Pancreas (tissue), 10 donors: Measurements from ENCODE around the gene SLC8A3. TPM values are rescaled to one million over a fixed set of nuclear protein-coding genes. Genes with fewer than 3 reads are reported as not detected.

ENCODE experiments used
- ATAC-seq, 4 donors: fragments of 200-7000 bp; cut with Tn5 transposase; one replicate each; pipeline versions ENCODE4 v1.8.0 to v1.9.1; 2020; ENCODE audit warnings: mild to moderate bottlenecking in 4 of 4, moderate library complexity in 4 of 4
- DNase-seq, 6 donors: peaks; one replicate each; pipeline ENCODE4 v3.0.0-alpha.2; 2020
- FAIRE-seq: peaks from 2 replicates; lab custom pipeline; 2012; peaks lifted over from hg19 to GRCh38; lab: Jason Lieb, UNC
- H3K27ac ChIP-seq, 4 donors: fragments of 200-600 bp; sonication (generic); 1 replicate in 3 of 4; 2 replicates in 1 of 4; pipeline versions ENCODE4 v1.5.0 to v1.8.0; 2020
- H3K27me3 ChIP-seq, 4 donors: fragments of 200-600 bp; one replicate each; pipeline ENCODE4 v1.8.0; 2021
- H3K36me3 ChIP-seq, 3 donors: fragments of 200-600 bp; sonication (generic) in 1 of 3; one replicate each; pipeline versions ENCODE4 v1.5.0 to v1.8.0; 2020 to 2021
- H3K4me1 ChIP-seq, 3 donors: fragments of 200-600 bp; one replicate each; pipeline ENCODE4 v1.8.0; 2021
- H3K4me3 ChIP-seq, 4 donors: fragments of 200-600 bp; sonication (generic) in 2 of 4; one replicate each; pipeline versions ENCODE4 v1.5.0 to v1.8.0; 2020 to 2021
- H3K9me3 ChIP-seq, 4 donors: fragments of 200-600 bp; one replicate each; pipeline ENCODE4 v1.8.0; 2021
- WGBS, 2 donors: extraction: QIAGEN DNeasy Blood & Tissue Kit; methylation state at CpG; one replicate each; pipeline ENCODE4 v1.1.7; 2013; 5-methylcytosine and 5-hydroxymethylcytosine counted together
- intact Hi-C, 3 donors: fragments of 100-400 bp; cut with DNase I; formaldehyde crosslinking; loops; one replicate each; pipeline versions ENCODE4 v1.11.1 to v1.14.2; 2022
- polyA plus RNA-seq, 2 donors: library from polyadenylated mRNA; stranded (reverse); fragments of 200-250 nt; gene quantifications; one replicate each; pipeline ENCODE4 v1.2.3, GENCODE V29; 2013
- total RNA-seq, 6 donors: library from RNA; stranded (reverse); fragmentation: NEBNext Ultra II Directional in 4 of 6; extraction: Animal tissue kit (Norgen Biotek cat#: 25700) in 4 of 6; gene quantifications; one replicate each; pipeline versions ENCODE4 v1.2.1 to v1.2.4, GENCODE V29; 2021 to 2023
- TF ChIP-seq, protein P1 (sequence below), 4 donors: fragments of 200-600 bp; sonication (generic) in 3 of 4; IDR thresholded peaks; one replicate each; pipeline versions ENCODE4 v1.5.0 to v1.8.0; 2021; ENCODE audit warnings: antibody characterized with exemption in 4 of 4
- donor health status: healthy with polysubstance abuse.
- donor health status: DM: no; HTN: no; CAD: no; lungs with moderate emphysema.
- donor health status: DM: no; HTN: no; CAD: no.
- donor health status: control.
- donor health status: control.
- donor health status: Bipolar disorder and iron deficiency.
- donor health status: DM: yes; HTN: yes; CAD: no.
- donor health status: DM: no; HTN: no; CAD: no.
- donor health status: DM: no; HTN: no; CAD: no.
- donor health status: DM: yes; HTN: yes; CAD: no.

Gene SLC8A3
- total and polyA plus RNA-seq, 8 donors = 0.08 to 1.5 (median 0.40) TPM

DNA sequence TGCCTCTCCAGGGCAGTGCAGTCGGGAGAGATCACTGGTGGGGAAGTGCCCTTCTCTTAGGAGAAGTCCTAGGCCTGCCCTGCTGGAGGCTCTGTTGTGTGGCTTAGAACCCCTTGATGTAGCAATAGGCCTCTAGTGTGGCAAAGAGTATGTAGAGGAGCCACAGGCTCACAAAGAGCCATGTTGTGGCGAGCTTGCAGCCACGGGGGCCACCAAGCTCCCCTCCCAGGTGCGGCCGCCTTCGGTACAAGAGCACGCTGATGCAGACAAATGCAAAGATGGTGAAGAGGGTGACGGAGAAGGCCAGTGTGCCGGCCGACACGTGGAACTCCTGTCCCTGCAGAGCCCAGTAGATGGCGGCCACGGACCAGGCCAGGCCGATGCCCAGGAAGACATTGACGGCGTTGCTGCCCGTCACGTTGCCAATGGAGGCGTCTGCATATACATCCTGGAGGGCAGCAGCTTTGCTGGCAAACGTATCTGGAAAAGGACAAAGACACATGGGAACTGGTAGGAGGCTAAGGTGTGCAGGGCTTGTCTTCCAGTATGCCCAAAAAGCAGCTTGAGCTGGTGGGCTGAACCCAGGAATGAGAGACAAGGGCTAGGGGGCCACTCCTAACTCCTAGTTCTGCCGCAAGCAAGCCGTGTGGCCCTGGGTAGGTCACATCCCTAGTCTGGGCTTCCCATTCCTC is 142.8 kb downstream of the SLC8A3 start:
- Histone ChIP-seq H3K36me3 (no peaks in the 10 kb centered on the region), H3K9me3 (no peaks in the 10 kb centered on the region), H3K27me3 (no peaks in the 10 kb centered on the region), H3K4me3 (no peak overlapping the region), H3K27ac (no peak overlapping the region), H3K4me1 (peaks cover 0 to 5% (median 0%) of the 10 kb centered on the region in 3 donors)
- WGBS, 2 donors = 10 to 13% methylated on average over 22 of the region's 22 CpGs
- intact Hi-C loops = loop anchor here in 1 of 3 donors (10.0 kb wide), 1 partner anchor 269 kb away; no protein-coding TSS in a partner anchor
- no peak for FAIRE-seq
- TF ChIP-seq, protein P1, sequence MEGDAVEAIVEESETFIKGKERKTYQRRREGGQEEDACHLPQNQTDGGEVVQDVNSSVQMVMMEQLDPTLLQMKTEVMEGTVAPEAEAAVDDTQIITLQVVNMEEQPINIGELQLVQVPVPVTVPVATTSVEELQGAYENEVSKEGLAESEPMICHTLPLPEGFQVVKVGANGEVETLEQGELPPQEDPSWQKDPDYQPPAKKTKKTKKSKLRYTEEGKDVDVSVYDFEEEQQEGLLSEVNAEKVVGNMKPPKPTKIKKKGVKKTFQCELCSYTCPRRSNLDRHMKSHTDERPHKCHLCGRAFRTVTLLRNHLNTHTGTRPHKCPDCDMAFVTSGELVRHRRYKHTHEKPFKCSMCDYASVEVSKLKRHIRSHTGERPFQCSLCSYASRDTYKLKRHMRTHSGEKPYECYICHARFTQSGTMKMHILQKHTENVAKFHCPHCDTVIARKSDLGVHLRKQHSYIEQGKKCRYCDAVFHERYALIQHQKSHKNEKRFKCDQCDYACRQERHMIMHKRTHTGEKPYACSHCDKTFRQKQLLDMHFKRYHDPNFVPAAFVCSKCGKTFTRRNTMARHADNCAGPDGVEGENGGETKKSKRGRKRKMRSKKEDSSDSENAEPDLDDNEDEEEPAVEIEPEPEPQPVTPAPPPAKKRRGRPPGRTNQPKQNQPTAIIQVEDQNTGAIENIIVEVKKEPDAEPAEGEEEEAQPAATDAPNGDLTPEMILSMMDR (IDR thresholded peaks at IDR 0.05) = peak; percentile 54 to 77 (median 69)
- ATAC-seq = peak; percentile 93 to 99 (median 98)
- peak; percentile 70 to 94 (median 84) for DNase-seq

DNA sequence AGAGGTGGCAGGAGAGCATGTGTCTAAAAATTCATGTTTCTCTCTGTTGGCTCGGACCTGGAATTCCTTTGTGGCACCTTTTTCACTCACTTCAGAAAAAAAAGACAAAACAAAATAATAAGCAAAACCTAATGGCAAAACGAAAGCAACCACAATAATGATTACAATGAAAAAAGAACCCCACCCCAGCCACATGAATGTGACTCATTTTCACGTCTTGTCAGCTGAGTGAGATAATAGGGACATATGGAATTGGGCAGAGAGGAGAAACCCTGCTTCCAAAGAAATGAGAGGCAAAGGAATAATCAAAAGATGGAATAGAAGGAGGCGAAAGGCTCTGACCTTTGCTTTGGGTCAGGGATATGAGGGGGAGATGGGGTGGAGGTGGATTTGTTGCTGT is 143.4 kb downstream of the SLC8A3 start:
- H3K27me3 ChIP-seq = no peaks in the 10 kb centered on the region
- H3K36me3 ChIP-seq = no peaks in the 10 kb centered on the region
- TF ChIP-seq, protein P1 (IDR thresholded peaks at IDR 0.05) = no peak
- DNase-seq = no peak
- 63 to 64% methylated on average over 4 of the region's 4 CpGs for WGBS, 2 donors
- H3K9me3 ChIP-seq = no peaks in the 10 kb centered on the region
- FAIRE-seq = no peak
- peaks cover 0 to 5% (median 0%) of the 10 kb centered on the region in 3 donors for H3K4me1 ChIP-seq
- ATAC-seq = no peak
- intact Hi-C loops = loop anchor here in 1 of 3 donors (10.0 kb wide), 1 partner anchor 269 kb away; no protein-coding TSS in a partner anchor
- no peak overlapping the region for H3K4me3 ChIP-seq
- no peak overlapping the region for H3K27ac ChIP-seq

- DNase-seq (no peak), ATAC-seq (no peak), FAIRE-seq (no peak)
- TF ChIP-seq, protein P1 (IDR thresholded peaks at IDR 0.05) = no peak
- Histone ChIP-seq H3K27ac (no peak overlapping the region), H3K9me3 (no peaks in the 10 kb centered on the region), H3K4me3 (no peak overlapping the region), H3K27me3 (no peaks in the 10 kb centered on the region), H3K4me1 (no peaks in the 10 kb centered on the region), H3K36me3 (no peaks in the 10 kb centered on the region)
- intact Hi-C loops = loop anchor here in 1 of 3 donors (10.0 kb wide), 1 partner anchor 272 kb away; no protein-coding TSS in a partner anchor
- WGBS, 2 donors = 75 to 90% methylated on average over 2 of the region's 2 CpGs
These were observed 145.8 kb downstream of the SLC8A3 start for GRCh38 chr14:70043001-70043400.

GRCh38 chr14:70036665-70037064 is 152.1 kb downstream of the SLC8A3 start:
- intact Hi-C loops = no loop called here
- Histone ChIP-seq H3K36me3 (no peaks in the 10 kb centered on the region), H3K27ac (no peak overlapping the region), H3K4me3 (no peak overlapping the region), H3K4me1 (no peaks in the 10 kb centered on the region), H3K27me3 (no peaks in the 10 kb centered on the region), H3K9me3 (no peaks in the 10 kb centered on the region)
- TF ChIP-seq, protein P1 (IDR thresholded peaks at IDR 0.05) = no peak
- WGBS, 2 donors = 72 to 79% methylated on average over 1 of the region's 1 CpG
- FAIRE-seq = no peak
- no peak for DNase-seq
- no peak for ATAC-seq

GRCh38 chr14:70034257-70034656 is 154.5 kb downstream of the SLC8A3 start:
- no peak for FAIRE-seq
- peak in 2 of 4 donors; percentile 48 to 52 for ATAC-seq
- 57 to 71% methylated on average over 3 of the region's 3 CpGs for WGBS, 2 donors

More at GRCh38 chr14:70034257-70034656, 154.5 kb downstream of the SLC8A3 start:
- TF ChIP-seq, protein P1 (IDR thresholded peaks at IDR 0.05) = no peak
- Histone ChIP-seq H3K27me3 (no peaks in the 10 kb centered on the region), H3K9me3 (no peaks in the 10 kb centered on the region), H3K36me3 (no peaks in the 10 kb centered on the region), H3K4me1 (no peaks in the 10 kb centered on the region), H3K4me3 (no peak overlapping the region), H3K27ac (no peak overlapping the region)
- intact Hi-C loops = no loop called here
- DNase-seq = no peak
